H1 (cell line): ENCODE data around the gene DNAI2. TPM values are rescaled to one million over a fixed set of nuclear protein-coding genes. Genes with fewer than 3 reads are reported as not detected.

Experiments
- CTCF ChIA-PET: fragments of 300-600 bp; sonication (Branson Sonifier 250); formaldehyde crosslinking; loops from one replicate; lab custom pipeline; 2021; ENCODE audit not compliant: partially characterized antibody; lab: Charles Lee
- POLR2A ChIA-PET: fragments of 300-600 bp; sonication (Branson Sonifier 250); formaldehyde crosslinking; loops from one replicate; lab custom pipeline; 2021; ENCODE audit warnings: inconsistent platforms; ENCODE audit not compliant: partially characterized antibody; lab: Charles Lee
- DNase-seq, 2 experiments: peaks; one replicate each; pipeline versions ENCODE4 v3.0.0 to v3.0.0-alpha.2; 2010 to 2022; ENCODE audit warnings: low spot score in 2 of 2, low read depth in 1 of 2, mixed read lengths in 1 of 2
- FAIRE-seq: peaks from 2 replicates; lab custom pipeline; 2011; peaks lifted over from hg19 to GRCh38; lab: Jason Lieb, UNC
- H2AFZ ChIP-seq: 2 replicates; pipeline ENCODE4 v1.8.1; 2012; ENCODE audit warnings: low read length, inconsistent platforms
- H2AK5ac ChIP-seq: 2 replicates; pipeline ENCODE4 v1.6.1; 2013; ENCODE audit warnings: low read depth, low read length
- H2BK120ac ChIP-seq: replicated peaks from 2 replicates; pipeline ENCODE3; 2013; ENCODE audit warnings: low read depth, low read length, inconsistent platforms
- H2BK12ac ChIP-seq: 2 replicates; pipeline ENCODE4 v1.6.1; 2013; ENCODE audit warnings: low read depth, low read length
- H2BK15ac ChIP-seq: 2 replicates; pipeline ENCODE4 v1.6.1; 2013; ENCODE audit warnings: low read length
- H2BK20ac ChIP-seq: 2 replicates; pipeline ENCODE4 v1.6.1; 2013; ENCODE audit warnings: low read length
- H2BK5ac ChIP-seq: 2 replicates; pipeline ENCODE4 v1.6.1; 2013; ENCODE audit warnings: low read depth, low read length
- H3K14ac ChIP-seq: 2 replicates; pipeline ENCODE4 v1.6.1; 2013; ENCODE audit warnings: inconsistent platforms; ENCODE audit not compliant: insufficient read length
- H3K18ac ChIP-seq: 2 replicates; pipeline ENCODE4 v1.6.1; 2013; ENCODE audit warnings: low read length; ENCODE audit errors: extremely low read depth
- H3K23ac ChIP-seq: 2 replicates; pipeline ENCODE4 v1.6.1; 2013; ENCODE audit warnings: inconsistent platforms; ENCODE audit not compliant: insufficient read length
- H3K23me2 ChIP-seq: 2 replicates; pipeline ENCODE4 v1.6.1; 2013; ENCODE audit warnings: low read depth, low read length
- H3K27ac ChIP-seq: 2 replicates; pipeline ENCODE4 v1.6.1; 2011; ENCODE audit warnings: low read depth, low read length, inconsistent platforms
- H3K27me3 ChIP-seq, 4 experiments: replicated peaks in 1 of 4; 1 replicate in 1 of 4; 2 replicates in 3 of 4; pipeline versions ENCODE4 v1.6.1 to v1.8.1; 2011 to 2013; ENCODE audit warnings: low read length in 3 of 4, mild to moderate bottlenecking in 3 of 4, inconsistent platforms in 2 of 4, mixed read lengths in 2 of 4, moderate library complexity in 1 of 4; ENCODE audit not compliant: control insufficient read depth in 3 of 4, insufficient read depth in 3 of 4; ENCODE audit errors: extremely low read depth in 1 of 4
- H3K36me3 ChIP-seq, 4 experiments: 2 replicates each; pipeline versions ENCODE4 v1.6.1 to v1.8.1; 2011 to 2013; ENCODE audit warnings: mild to moderate bottlenecking in 4 of 4, low read length in 3 of 4, moderate library complexity in 2 of 4, control low read depth in 1 of 4, inconsistent platforms in 1 of 4; ENCODE audit not compliant: insufficient read depth in 4 of 4, control insufficient read depth in 2 of 4
- H3K4ac ChIP-seq: replicated peaks from 2 replicates; pipeline ENCODE3; 2013; ENCODE audit warnings: low read length, low read depth, mixed read lengths, inconsistent platforms; ENCODE audit not compliant: insufficient read length
- H3K4me1 ChIP-seq, 4 experiments: replicated peaks in 1 of 4; 1 replicate in 1 of 4; 2 replicates in 3 of 4; pipeline versions ENCODE4 v1.6.1 to v1.8.1; 2011 to 2013; ENCODE audit warnings: low read length in 3 of 4, inconsistent platforms in 2 of 4, mixed read lengths in 1 of 4; ENCODE audit not compliant: insufficient read depth in 4 of 4, control insufficient read depth in 3 of 4
- H3K4me2 ChIP-seq, 2 experiments: 2 replicates each; pipeline versions ENCODE4 v1.6.1 to v1.8.1; 2011 to 2013; ENCODE audit warnings: low read depth in 2 of 2, low read length in 2 of 2, control low read depth in 1 of 2, inconsistent platforms in 1 of 2, mild to moderate bottlenecking in 1 of 2; ENCODE audit not compliant: insufficient read depth in 1 of 2
- H3K4me3 ChIP-seq, 4 experiments: fragments of 200-600, 300-600 bp in 1 of 4; sonication (generic), shearing (Covaris generic), sonication (Bioruptor Twin) in 1 of 4; 2 replicates each; pipeline versions ENCODE4 v1.5.1 to v1.8.1; 2011 to 2016; ENCODE audit warnings: low read length in 4 of 4, low read depth in 3 of 4, control low read depth in 2 of 4, inconsistent platforms in 2 of 4, mild to moderate bottlenecking in 2 of 4, mixed read lengths in 1 of 4, moderate library complexity in 1 of 4; ENCODE audit not compliant: insufficient read depth in 2 of 4; ENCODE audit errors: extremely low read depth in 1 of 4
- H3K56ac ChIP-seq: replicated peaks from 2 replicates; pipeline ENCODE3; 2013; ENCODE audit warnings: low read depth, mild to moderate bottlenecking, mixed read lengths, low read length, inconsistent platforms; ENCODE audit not compliant: insufficient read length
- H3K79me1 ChIP-seq: 2 replicates; pipeline ENCODE4 v1.6.1; 2013; ENCODE audit warnings: low read depth, low read length, control low read depth
- H3K79me2 ChIP-seq, 2 experiments: 2 replicates each; pipeline versions ENCODE4 v1.6.1 to v1.8.1; 2012 to 2013; ENCODE audit warnings: low read length in 2 of 2, mild to moderate bottlenecking in 2 of 2, inconsistent platforms in 1 of 2; ENCODE audit not compliant: insufficient read depth in 2 of 2, control insufficient read depth in 1 of 2
- H3K9ac ChIP-seq, 4 experiments: replicated peaks in 1 of 4; 1 replicate in 1 of 4; 2 replicates in 3 of 4; pipeline versions ENCODE4 v1.6.1 to v1.8.1; 2011 to 2013; ENCODE audit warnings: low read depth in 3 of 4, low read length in 3 of 4, control low read depth in 2 of 4, mild to moderate bottlenecking in 2 of 4, moderate library complexity in 2 of 4, inconsistent platforms in 1 of 4; ENCODE audit errors: extremely low read depth in 1 of 4
- H3K9me3 ChIP-seq, 2 experiments: 2 replicates each; pipeline versions ENCODE4 v1.6.1 to v1.8.1; 2012 to 2013; ENCODE audit warnings: mild to moderate bottlenecking in 2 of 2, moderate library complexity in 2 of 2, control low read depth in 1 of 2, inconsistent platforms in 1 of 2, low read depth in 1 of 2, low read length in 1 of 2, mixed read lengths in 1 of 2; ENCODE audit not compliant: insufficient read depth in 2 of 2
- H4K20me1 ChIP-seq, 2 experiments: replicated peaks in 1 of 2; 2 replicates each; pipeline versions ENCODE3 to v1.8.1; 2011 to 2013; ENCODE audit warnings: inconsistent platforms in 2 of 2, low read length in 2 of 2, mild to moderate bottlenecking in 1 of 2; ENCODE audit not compliant: insufficient read depth in 2 of 2, control insufficient read depth in 1 of 2
- H4K5ac ChIP-seq: 2 replicates; pipeline ENCODE4 v1.6.1; 2013; ENCODE audit warnings: low read length, low read depth, mixed read lengths, inconsistent platforms; ENCODE audit not compliant: insufficient read length
- H4K8ac ChIP-seq: 2 replicates; pipeline ENCODE4 v1.8.0; 2013; ENCODE audit warnings: mild to moderate bottlenecking, moderate library complexity, low read length, inconsistent platforms; ENCODE audit not compliant: insufficient read depth; ENCODE audit errors: extremely low read depth
- H4K91ac ChIP-seq: replicated peaks from 2 replicates; pipeline ENCODE3; 2013; ENCODE audit warnings: low read length, mixed read lengths, inconsistent platforms; ENCODE audit not compliant: insufficient read length
- WGBS, 2 experiments: shearing (Covaris generic) in 1 of 2; methylation state at CpG; one replicate each; pipeline versions ENCODE4 v1.1.6 to v1.1.7; 2013 to 2015; ENCODE audit warnings: low lambda C conversion rate in 2 of 2, mixed read lengths in 2 of 2, inconsistent platforms in 1 of 2, low coverage in 1 of 2, missing lambda C conversion rate in 1 of 2; ENCODE audit not compliant: insufficient replicate concordance in 2 of 2, insufficient coverage in 1 of 2, insufficient read length in 1 of 2; ENCODE audit errors: extremely low coverage in 1 of 2, missing lambda C conversion rate in 1 of 2; 5-methylcytosine and 5-hydroxymethylcytosine counted together
- polyA plus RNA-seq, 7 experiments: library from polyadenylated mRNA; depleted of rRNA in 3 of 7; stranded (reverse) in 5 of 7; unstranded in 2 of 7; fragments of >200 nt in 5 of 7; fragments of 200-250 nt in 2 of 7; gene quantifications; 1 replicate in 5 of 7; 2 replicates in 1 of 7; 4 replicates in 1 of 7; pipeline versions ENCODE4 v1.2.1 to v1.2.3, GENCODE V29; 2011 to 2013; ENCODE audit warnings: missing spikeins in 2 of 7, mixed read lengths in 2 of 7
- total RNA-seq: library from RNA; stranded (reverse); fragmentation: NEBNext Ultra II Directional; extraction: Animal tissue kit (Norgen Biotek cat#: 25700); gene quantifications from 2 replicates; pipeline ENCODE4 v1.2.1, GENCODE V29; 2021

DNAI2 gene
- total and polyA plus RNA-seq, 2 of the 8 experiments (the other 6 are each of a cell fraction or from before 2014, with no cell fraction given): 0.08 to 0.15 TPM

- no peak for FAIRE-seq
- no peaks in the 10 kb centered on the region for H3K79me1 ChIP-seq
- H4K8ac ChIP-seq: peak within 1 kb of the TSS; percentile 53; the same call in 1 of the 2 replicates
- CTCF ChIA-PET: interaction anchor here (0.9 kb wide), 1 partner anchor 24 kb away, joined by 3 read pairs; no protein-coding TSS in a partner anchor
- H2BK12ac ChIP-seq: peak within 1 kb of the TSS; percentile 87; the same call in 1 of the 2 replicates
- no peak within 1 kb of the TSS; the same call in 1 of the 2 replicates for H2BK20ac ChIP-seq
- peak within 1 kb of the TSS; percentile 78 for H2AFZ ChIP-seq
- H3K18ac ChIP-seq: no peak within 1 kb of the TSS; the same call in none of the 2 replicates
- H3K9ac ChIP-seq: no peak within 1 kb of the TSS
- H2AK5ac ChIP-seq: no peak within 1 kb of the TSS
- peaks cover 8% of the 10 kb centered on the region for H3K23me2 ChIP-seq
- H2BK15ac ChIP-seq: no peak within 1 kb of the TSS
- peak in 1 of 2 experiments; percentile 80 for DNase-seq
- H3K9me3 ChIP-seq: no peaks in the 10 kb centered on the region
- H4K20me1 ChIP-seq: no peaks in the 10 kb centered on the region
- H3K23ac ChIP-seq: no peak within 1 kb of the TSS
- POLR2A ChIA-PET: no interaction called here
- no peak within 1 kb of the TSS for H4K5ac ChIP-seq
- H2BK5ac ChIP-seq: no peak within 1 kb of the TSS
- no peaks in the 10 kb centered on the region for H3K36me3 ChIP-seq
- WGBS, 2 experiments: 7% methylated on average over 55 of the region's 73 CpGs; no CpG with 5 or more reads in 1 of the 2 experiments
- peak within 1 kb of the TSS; percentile 70 for H4K91ac ChIP-seq
- no peak within 1 kb of the TSS for H3K14ac ChIP-seq
- H3K56ac ChIP-seq: no peak within 1 kb of the TSS
- H3K27me3 ChIP-seq: peaks cover 3 to 35% (median 27%) of the 10 kb centered on the region in 4 experiments
- H2BK120ac ChIP-seq: no peak within 1 kb of the TSS
- H3K4me2 ChIP-seq: peak within 1 kb of the TSS; percentile 61 to 98
- no peak within 1 kb of the TSS for H3K27ac ChIP-seq
- peak within 1 kb of the TSS; percentile 4 for H3K4ac ChIP-seq
- H3K4me3 ChIP-seq: peak within 1 kb of the TSS; percentile 45 to 61 (median 50)
- peaks cover 6 to 14% (median 12%) of the 10 kb centered on the region in 4 experiments; a peak in 6 of 7 replicates for H3K4me1 ChIP-seq
- no peaks in the 10 kb centered on the region for H3K79me2 ChIP-seq
Measured at GRCh38 chr17:74325743-74326379, 51.8 kb downstream of the DNAI2 start, which contains the start of gene KIF19. Gene KIF19, plus strand, starts transcription at chr17:74326226. Its CDS starts 124 bp downstream, at chr17:74326350.
